NCI-H2227 (cell line): Measurements from ENCODE around the gene RSPO4.
A peak's percentile ranks its signal among the peaks of the same experiment; 100 is the strongest.

Source experiments
- DNase-seq: peaks from one replicate; lab custom pipeline; 2025; ENCODE audit not compliant: unreplicated experiment; lab: John Stamatoyannopoulos, UW

RSPO4 gene

GRCh38 chr20:944774-945410 lies 57.2 kb downstream of the RSPO4 start:
- no peak for DNase-seq

- DNase-seq = no peak
Measured at GRCh38 chr20:944148-944547, 58.0 kb downstream of the RSPO4 start.

GRCh38 chr20:942611-943010 lies 59.5 kb downstream of the RSPO4 start:
- no peak for DNase-seq

GRCh38 chr20:940926-941325 lies 61.2 kb downstream of the RSPO4 start:
- no peak for DNase-seq

- DNase-seq = no peak
Measured at GRCh38 chr20:939606-940005, 62.5 kb downstream of the RSPO4 start.

GRCh38 chr20:934186-934840 lies 67.8 kb downstream of the RSPO4 start:
- DNase-seq = no peak

GRCh38 chr20:933029-933428 lies 69.1 kb downstream of the RSPO4 start:
- DNase-seq = no peak

GRCh38 chr20:931401-931800 lies 70.7 kb downstream of the RSPO4 start:
- DNase-seq = peak; percentile 14

- DNase-seq = no peak
Measured at GRCh38 chr20:926670-927069, 75.4 kb downstream of the RSPO4 start.

GRCh38 chr20:925516-925915 lies 76.6 kb downstream of the RSPO4 start:
- no peak for DNase-seq

- no peak for DNase-seq
Measured at GRCh38 chr20:924639-925038, 77.5 kb downstream of the RSPO4 start.

- no peak for DNase-seq
Measured at GRCh38 chr20:922781-923180, 79.3 kb downstream of the RSPO4 start.

- no peak for DNase-seq
Measured at GRCh38 chr20:921068-921467, 81.0 kb downstream of the RSPO4 start.

GRCh38 chr20:920311-920710 lies 81.8 kb downstream of the RSPO4 start:
- no peak for DNase-seq

GRCh38 chr20:919491-919916 lies 82.6 kb downstream of the RSPO4 start:
- DNase-seq = no peak

- no peak for DNase-seq
Measured at GRCh38 chr20:917416-917815, 84.7 kb downstream of the RSPO4 start.

- DNase-seq = no peak
Measured at GRCh38 chr20:916825-917224, 85.3 kb downstream of the RSPO4 start.

- DNase-seq = peak; percentile 48
Measured at GRCh38 chr20:916125-916799, 85.8 kb downstream of the RSPO4 start, which contains the start of gene ANGPT4. Gene ANGPT4, minus strand, starts transcription at chr20:916334. Its CDS starts 120 bp downstream, at chr20:916214.

- no peak for DNase-seq
Measured at GRCh38 chr20:914727-915498, 87.2 kb downstream of the RSPO4 start.

GRCh38 chr20:913306-913849 lies 88.7 kb downstream of the RSPO4 start:
- no peak for DNase-seq
